GM18505 (cell line): ENCODE measurements around the gene RHBDD1.

Experiments
- ATAC-seq: cut with Tn5 transposase; IDR thresholded peaks from one replicate; pipeline ENCODE4 v1.9.1; 2021; ENCODE audit not compliant: unreplicated experiment
- POLR2A ChIP-seq: IDR thresholded peaks from 4 replicates; pipeline ENCODE4 v1.6.1; 2011; ENCODE audit warnings: borderline replicate concordance; ENCODE audit not compliant: insufficient read depth, insufficient read length; ENCODE audit errors: extremely low read depth

RHBDD1 gene

DNA sequence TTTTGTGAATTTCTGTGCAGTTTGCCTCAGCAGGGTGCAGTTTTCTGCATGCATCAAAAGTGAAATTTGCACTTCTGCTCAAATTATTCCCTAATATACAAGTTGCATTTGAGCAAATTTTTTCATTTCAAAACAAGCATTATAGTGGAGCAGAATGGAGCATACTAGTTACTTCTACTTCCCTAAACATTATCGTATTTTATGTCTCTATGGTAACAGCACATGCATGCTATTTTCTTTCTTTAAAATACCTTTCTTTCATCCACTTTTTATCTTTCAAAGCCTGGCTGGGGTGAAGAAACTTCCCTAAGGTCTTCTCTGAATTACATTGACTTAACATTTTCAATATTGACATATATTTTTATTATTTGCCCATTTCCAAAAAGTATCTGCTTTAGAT is 11.2 kb downstream of the RHBDD1 start:
- TF ChIP-seq POLR2A = no peak
- ATAC-seq = no peak

DNA sequence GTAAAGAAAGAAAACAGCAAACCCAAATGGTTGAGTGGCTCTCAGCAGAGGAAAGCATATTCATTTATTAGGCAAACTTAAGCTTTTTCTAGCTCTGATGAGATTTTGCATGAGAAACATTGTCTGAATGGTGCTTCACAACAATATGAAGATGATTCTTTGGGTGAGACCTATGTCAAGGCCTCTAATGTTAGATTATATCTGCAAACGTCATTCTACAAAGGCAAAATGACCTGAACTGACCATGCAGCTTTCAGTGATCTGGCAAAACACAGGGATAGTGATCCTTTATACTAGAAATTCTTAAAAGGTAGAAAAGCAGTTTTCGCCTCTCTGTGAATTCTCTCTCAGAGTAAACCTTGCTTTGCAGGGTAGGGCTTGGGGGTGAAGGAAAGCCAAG is 11.7 kb downstream of the RHBDD1 start:
- no peak for ATAC-seq

DNA sequence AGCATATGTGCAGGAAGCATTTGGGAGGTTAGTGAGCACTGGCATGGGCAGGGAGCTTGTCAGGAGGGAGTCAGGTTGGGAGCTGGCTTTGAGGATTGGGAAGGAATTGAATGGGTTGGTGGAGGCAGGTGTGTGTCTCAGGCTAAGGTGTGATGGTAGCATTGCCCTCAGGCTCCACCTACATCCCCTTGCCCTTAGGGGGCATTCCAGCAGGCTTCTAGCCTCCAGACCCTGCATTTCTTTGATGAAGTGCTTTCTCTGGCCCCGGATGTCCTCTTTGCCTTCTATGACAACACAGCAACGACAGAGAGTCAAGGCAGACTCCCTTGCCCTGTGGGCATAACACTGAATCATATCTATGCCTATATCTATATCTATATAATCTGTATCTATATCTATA is 13.5 kb downstream of the RHBDD1 start:
- ATAC-seq = no peak
- no peak for TF ChIP-seq POLR2A

More for the DNA sequence above, 11.7 kb downstream of the RHBDD1 start:
- no peak for TF ChIP-seq POLR2A

DNA sequence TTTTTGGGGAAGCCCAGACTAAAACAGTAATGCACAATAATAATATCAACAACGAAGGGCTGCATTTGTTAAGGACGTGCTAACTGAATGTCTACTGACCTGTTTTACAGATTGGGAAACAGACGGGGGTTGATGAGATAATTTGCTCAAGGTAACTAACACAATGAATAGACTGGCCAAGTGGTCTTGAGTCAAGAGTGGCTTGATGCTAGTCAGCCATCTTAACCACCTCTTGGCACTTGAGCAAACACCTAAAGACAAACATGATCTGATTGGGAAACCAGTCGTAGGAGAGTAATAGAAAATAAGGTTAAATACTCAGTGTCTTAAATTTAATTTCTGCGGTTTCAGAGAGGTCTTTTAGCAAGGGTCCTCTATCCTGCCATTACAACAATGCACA is 14.2 kb downstream of the RHBDD1 start:
- ATAC-seq = no peak
- TF ChIP-seq POLR2A = no peak

DNA sequence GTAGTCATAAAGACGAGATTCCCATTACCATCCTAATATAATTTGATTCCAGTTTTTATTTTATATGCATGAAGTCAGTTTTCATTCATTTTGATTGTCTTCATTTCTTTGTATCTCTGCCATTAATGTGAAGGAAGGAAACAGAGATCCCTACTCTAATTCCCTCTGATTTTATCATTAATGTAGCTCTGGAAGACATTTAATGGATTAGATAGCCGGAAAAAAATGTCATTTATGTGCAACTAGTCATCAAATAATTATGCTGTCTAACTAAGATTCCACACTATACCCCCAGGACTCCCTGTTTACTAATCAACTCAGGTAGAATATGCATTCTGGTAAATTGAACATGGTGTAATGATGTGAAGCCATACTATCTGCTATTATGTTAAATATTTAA is 19.9 kb downstream of the RHBDD1 start:
- ATAC-seq = no peak
- TF ChIP-seq POLR2A = no peak

DNA sequence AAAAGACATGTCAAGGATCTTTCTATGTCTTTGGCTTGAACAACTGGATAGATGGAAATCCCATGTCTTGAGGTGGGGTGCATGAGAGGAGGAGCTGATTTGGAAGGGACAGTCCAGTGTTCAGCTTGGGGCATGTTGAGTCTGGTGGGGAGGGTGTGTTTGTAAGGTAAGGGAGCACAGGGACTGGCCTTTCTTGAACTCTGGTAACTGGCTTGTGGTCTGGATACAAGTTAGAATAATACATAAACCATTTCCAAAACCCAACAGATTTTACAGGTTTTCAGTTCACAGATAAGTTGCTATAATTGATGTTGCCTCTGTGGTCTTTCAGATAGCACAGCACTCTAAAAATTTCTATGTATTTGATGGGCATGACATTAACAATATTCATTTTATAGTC is 24.2 kb downstream of the RHBDD1 start:
- TF ChIP-seq POLR2A = no peak
- no peak for ATAC-seq

DNA sequence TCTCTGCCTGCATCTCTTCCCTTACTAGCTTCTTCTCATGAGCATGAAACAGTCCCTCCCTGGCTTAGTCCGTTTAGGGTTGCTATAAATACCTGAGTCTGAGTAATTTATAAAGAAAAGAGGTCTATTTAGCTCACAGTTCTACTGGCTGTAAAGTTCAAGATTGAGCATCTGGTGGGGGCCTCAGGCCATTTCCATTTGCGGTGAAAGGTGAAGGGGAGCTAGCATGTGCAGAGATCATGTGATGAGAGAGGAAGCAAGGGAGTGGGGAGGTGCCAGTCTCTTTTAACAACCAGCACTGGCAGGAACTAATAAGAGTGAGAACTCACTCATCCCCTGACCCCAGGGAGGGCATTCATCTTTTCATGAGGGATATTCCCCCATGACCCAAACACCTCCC is 26.8 kb downstream of the RHBDD1 start:
- TF ChIP-seq POLR2A = no peak
- peak; percentile 75 for ATAC-seq

DNA sequence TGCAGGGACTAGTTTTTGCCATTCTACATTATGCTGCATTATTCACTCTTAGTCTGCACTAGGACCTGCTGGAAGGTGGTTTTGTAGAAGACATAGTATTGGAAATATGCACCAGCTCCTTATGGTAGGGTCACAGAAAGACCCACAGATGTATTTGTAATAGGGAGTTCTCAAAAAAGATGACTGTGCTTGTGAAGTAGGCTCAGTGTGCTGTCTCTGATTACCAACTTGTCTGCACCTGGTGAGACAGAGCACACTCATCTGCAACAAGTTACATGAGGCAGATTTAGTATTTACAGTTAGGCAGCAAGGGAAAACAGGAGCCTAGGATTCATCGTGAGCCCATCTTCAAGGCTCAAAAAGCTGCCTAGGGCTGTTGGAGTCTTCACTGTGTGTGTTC is 29.4 kb downstream of the RHBDD1 start:
- no peak for ATAC-seq
- no peak for TF ChIP-seq POLR2A

DNA sequence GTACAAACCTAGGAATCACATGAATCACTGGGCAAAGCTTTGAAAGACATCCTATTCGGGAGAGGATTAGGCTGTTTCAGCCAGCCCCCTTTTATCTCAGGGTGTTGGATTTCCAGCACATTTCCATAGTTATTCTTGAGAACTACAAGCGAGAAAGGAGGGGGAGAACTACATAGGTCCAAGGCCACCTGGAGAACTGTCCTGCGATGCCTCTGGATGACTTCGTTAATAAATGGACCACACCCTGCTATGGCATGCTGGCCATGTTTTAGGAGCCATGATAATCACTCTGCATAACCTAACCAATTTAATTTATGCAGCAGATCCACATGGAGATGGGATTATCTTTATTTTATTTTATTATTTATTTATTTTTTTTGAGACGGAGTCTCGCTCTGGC is 29.9 kb downstream of the RHBDD1 start:
- TF ChIP-seq POLR2A = no peak
- no peak for ATAC-seq

DNA sequence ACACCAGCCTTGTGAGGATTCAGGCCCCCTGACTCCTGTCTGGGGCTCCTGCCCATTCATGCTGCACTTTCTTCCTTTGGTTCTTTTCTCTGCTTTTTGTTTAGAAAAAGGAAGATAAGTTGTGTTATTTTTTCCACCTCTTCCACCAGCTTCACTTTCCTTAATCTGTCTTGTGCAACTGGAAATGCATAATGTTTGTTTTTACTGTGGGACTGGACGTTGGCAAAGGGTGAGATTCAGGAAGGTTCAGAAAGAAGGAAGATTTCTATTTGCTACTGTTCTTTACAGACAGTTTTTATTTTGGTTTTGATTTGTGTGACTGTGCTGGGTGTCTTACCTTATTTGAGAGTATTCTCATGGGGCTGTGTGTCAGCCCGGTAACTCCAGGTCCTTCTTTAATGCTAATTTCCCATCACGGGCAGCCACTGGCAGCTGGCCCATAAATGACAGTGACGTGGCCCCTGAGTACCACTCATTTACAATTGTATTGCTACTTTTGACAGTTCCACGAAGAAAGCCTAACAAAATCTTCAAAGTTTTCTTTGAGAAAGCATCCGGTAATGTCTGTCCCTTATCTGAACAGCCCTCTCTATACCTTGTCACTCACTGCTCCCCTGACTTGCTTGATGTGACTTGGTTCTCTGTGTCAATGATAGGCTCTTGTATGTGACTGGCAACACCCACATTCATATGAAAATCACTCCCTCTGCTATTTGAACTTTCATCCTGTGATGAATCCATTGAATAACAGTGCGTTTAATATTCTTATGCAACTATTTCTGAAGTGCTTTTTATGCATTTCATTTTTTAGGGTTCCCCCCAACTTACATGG is 32.7 kb downstream of the RHBDD1 start:
- TF ChIP-seq POLR2A = no peak
- no peak for ATAC-seq

DNA sequence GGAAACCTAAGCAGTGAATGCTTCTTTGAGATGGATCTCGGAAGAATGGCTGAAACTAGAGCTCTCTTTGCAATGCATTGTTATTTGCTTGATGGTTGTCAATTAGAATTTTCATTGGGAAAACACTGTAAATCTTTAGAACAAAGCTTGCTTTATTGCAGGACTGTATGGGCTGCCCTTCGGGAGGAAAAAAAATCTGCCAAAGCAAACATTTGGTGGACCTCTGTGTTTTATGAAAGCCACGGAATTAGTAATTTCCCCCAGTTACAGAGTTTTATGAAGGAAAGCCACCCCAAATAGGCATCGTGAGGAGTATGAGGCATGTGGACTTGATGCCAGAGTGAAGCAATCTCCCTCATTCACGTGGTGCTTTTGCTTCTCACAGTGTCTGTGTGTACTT is 33.5 kb downstream of the RHBDD1 start:
- no peak for TF ChIP-seq POLR2A
- no peak for ATAC-seq

DNA sequence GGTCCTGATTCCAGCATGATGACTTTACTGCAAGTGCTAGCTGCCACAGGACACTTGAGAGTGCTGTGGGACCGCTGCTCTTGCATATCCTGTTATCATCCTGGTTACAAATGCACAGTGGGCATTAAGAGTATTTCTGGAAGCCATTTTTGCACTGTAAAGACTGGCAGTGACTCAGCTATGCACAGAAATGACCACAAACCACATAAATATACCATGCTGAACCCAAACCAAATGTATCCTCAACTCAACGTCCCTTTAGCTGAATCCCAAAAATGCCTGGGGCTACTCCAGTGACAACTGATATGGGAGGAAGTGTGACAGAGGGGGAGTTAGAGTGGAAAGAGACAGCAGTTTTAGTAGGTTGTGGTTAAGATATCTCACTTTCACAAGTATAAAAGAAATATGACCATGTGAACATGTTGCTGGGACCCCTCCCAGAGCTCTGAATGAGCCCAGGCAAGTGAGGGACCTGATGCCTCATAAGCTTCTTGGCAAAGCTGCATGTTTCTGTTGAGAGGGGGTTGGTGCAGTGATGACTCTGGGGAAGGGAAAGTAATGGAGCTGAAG is 37.3 kb downstream of the RHBDD1 start:
- TF ChIP-seq POLR2A = no peak
- no peak for ATAC-seq

DNA sequence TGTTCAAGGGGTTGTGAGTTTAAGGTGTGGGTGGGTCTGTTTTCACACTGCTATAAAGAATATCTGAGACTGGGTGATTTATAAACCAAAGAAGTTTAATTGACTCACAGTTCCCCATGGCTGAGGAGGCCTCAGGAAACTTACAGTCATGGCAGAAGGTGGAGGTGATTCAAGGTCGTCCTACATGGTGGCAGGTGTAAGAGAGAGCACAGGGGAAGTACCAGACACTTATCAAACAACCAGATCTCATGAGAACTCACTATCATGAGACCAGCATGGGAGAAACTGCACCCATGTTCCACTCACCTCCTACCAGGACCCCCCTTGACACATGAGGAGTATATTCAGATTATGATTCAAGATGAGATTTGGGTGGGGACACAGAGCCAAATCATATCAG is 38.0 kb downstream of the RHBDD1 start:
- ATAC-seq = no peak
- TF ChIP-seq POLR2A = no peak

DNA sequence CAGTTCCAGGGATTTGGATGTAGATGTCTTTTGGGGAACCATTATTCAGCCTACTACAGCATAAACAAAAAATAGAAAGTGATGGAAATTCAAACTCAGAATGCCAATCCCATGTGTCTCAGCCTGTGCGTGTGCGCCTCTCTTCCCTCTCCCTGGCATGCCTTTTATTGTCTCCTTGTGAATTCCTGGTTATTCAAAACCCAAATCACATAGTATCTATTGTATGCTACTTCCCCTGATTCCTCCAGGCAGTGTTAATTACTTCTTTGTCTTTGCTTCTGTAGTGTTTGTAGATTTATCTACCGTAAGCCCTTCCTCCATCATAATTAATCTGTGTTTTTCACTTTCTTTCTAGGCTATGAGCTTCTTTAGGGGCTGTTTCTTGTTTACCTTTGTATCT is 38.9 kb downstream of the RHBDD1 start:
- no peak for ATAC-seq
- TF ChIP-seq POLR2A = no peak
